ENCODE data around the gene PHF2.
"Not testable (repeated sequence)": the region's sequence is repeated elsewhere in the genome, so short reads cannot be mapped to it uniquely, and the experiment has no call there.

PHF2 gene

GRCh38 chr9:93669116-93669957 is 93.0 kb downstream of the PHF2 start:
- DNase-seq: no peak

GRCh38 chr9:93669958-93670207 is 93.5 kb downstream of the PHF2 start:
- no peak for DNase-seq

GRCh38 chr9:93670208-93671019 is 94.0 kb downstream of the PHF2 start:
- no peak for DNase-seq

GRCh38 chr9:93671020-93671338 is 94.6 kb downstream of the PHF2 start:
- DNase-seq: no peak

DNA sequence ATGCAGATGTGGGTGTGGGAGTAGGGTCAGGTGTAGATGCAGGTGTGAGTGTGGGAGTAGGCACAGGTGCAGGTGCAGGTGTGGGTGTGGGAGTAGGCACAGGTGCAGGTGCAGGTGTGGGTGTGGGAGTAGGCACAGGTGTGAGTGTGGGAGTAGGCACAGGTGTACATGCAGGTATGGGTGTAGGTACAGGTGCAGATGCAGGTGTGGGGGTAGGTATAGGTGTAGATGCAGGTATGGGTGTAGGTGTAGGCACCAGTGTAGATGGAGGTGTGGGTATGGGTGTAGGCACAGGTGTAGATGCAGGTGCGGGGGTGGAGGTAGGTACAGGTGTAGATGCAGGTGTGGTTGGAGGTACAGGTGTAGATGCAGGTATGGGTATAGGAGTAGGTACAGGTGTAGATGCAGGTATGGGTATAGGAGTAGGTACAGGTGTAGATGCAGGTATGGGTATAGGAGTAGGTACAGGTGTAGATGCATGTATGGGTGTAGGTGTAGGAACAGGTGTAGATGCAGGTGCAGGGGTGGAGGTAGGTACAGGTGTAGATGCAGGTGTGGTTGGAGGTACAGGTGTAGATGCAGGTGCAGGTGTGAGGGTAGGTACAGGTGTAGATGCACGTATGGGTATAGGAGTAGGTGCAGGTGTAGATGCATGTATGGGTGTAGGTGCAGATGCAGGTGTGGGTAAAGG is 96.1 kb downstream of the PHF2 start:
- not testable (repeated sequence) for DNase-seq

DNA sequence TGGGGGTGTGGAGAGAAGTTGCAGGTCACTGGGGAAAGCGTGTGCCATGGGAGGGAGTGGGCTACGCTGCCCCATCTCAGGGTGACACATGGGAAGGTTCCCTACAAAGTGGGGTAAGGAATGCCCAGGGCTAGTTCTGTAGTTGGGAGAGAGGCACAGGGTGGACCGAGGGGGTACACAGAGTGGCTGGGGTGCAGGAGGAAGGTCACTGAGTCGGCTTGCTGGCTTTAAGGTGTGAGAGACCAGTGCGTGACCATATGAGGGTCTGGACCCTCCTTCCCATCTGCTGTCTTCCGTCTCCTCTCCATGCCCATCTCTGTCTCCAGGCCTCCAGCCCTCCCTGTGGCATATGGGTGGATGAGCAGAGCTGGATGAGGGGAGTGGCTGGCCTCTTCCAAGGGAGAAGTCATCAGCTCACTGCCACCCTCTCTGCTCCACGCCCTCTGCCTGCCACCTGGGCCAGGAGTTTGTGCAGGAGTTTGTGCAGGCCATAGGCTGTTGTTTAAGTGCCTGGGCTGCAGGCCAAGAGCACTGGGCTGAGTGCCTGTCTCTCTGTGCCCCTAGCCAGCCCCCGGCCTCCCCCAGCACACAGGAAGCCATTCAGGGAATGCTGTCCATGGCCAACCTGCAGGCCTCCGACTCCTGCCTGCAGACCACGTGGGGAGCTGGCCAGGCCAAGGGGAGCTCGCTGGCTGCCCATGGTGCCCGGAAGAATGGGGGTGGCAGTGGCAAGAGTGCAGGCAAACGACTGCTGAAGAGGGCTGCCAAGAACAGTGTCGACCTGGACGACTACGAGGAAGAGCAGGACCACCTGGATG is 96.8 kb downstream of the PHF2 start:
- no peak for DNase-seq

DNA sequence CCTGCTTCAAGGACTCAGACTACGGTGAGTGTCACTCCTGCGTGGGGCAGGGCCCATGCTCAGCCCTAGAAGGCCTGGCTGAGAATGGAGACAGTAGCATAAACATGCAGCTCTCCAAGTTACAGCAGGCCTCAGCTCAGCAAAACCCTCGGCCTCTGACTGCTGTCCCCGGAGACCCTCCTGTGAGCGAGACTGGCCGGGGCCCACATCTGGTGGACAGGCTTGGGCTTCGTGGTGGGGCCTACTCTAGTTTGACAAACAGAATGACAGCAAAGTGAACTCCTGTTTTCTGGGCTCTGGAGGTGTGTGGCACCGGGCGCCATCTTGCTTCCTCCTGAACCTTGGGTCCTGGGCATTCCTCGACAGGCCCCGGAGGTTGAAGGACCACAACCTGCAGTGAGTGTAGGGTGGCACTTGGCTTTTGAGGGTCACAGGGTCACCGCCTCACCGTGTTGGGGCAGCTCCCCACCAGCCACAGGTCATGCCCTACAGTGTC is 97.5 kb downstream of the PHF2 start:
- DNase-seq: no peak

DNA sequence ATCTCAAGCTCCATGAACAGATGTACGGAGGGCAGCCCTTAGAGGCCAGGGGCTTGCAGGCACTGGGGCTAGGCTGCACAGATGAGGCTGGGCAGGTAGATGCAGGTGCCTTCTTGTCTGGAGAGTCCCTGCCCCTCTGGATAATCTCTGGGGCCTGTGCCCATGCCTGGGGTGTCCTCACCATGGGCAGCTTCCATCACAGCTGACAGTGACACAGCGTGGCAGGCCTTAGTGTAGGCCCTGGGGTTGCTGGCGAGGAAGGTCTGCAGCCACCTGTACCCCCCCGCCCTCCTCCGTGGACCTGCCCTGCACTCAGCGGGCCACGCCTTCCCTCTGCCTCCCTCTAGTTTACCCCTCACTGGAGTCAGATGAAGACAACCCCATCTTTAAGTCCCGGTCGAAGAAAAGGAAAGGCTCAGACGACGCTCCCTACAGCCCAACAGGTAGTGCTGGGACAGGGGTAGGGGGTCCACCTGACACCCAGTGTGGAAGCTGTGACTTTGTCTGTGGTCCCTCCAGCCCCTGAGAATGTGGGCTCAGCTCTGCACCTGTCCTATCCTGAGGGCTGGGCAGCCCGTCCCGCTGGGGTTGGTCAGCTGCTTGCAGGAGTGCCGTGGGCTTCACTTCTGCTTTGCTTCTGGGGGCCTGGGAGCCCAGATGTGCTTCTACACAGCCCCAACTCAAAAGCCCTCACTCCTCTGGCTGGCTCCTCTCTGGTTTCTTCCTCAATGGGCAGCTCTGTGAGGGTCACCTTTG is 98.4 kb downstream of the PHF2 start:
- no peak for DNase-seq

DNA sequence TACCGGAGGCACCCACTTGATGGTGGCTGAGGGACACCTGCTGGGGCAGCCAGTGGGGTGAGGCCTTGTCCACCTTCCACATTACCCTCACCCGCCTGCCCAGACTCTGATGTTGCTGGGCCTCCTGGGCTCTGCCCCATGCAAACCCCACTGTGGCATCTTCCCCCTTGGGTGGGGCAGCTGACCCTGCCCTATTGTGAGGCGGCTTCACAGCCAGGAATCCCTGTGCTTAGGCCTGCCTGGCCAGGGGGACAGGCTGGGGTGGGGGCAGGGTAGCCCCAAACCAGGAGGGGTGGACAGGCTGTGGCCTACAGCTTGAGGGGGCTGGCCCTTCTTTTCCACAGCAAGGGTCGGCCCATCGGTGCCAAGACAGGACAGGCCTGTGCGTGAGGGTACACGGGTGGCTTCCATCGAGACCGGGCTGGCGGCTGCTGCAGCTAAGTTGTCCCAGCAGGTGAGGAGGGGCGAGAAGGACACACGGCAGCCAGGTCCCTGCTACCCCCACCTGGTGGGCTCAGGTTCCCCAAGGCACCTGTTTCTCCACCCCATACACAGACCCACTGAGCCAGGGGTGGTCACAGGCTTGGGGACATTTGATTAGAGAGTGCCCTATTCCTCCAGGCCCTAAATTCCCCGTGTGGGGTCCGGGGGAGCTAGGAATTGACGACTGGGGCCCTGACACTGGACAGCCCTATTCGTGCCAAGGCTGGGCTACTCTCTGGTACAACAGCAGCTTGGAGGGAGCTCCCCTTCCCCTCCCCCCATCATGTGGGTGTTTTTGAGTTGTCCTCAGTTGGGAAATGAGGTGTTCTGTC is 99.2 kb downstream of the PHF2 start:
- no peak for DNase-seq

DNA sequence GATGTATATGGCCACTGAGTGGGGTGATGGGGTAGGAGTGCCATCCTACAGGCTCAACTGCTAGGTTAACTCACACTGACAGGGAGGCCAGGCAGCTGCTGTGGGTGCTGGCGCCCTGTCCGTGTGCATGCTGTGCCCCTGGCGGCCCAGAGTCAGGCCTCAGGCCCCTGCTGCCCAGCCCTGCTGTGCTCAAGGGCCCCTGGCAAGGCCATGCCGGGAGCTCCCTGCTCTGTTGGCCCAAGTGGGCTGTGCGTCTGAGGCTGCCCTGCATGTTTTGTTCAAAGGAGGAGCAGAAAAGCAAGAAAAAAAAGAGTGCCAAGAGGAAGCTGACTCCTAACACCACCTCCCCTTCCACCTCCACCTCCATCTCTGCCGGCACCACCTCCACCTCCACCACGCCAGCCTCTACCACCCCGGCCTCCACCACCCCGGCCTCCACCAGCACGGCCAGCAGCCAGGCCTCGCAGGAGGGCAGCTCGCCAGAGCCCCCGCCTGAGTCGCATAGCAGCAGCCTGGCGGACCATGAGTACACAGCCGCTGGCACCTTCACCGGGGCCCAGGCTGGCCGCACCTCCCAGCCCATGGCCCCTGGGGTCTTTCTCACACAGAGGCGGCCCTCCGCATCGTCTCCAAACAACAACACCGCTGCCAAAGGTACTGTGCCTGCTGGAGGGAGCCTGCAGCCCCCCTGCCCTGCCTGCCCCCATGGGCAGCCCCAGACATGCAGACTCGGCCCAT is 100.1 kb downstream of the PHF2 start:
- DNase-seq: no peak

- no peak for DNase-seq
Observed at GRCh38 chr9:93677048-93677571, 100.7 kb downstream of the PHF2 start.

- DNase-seq: no peak
Observed at GRCh38 chr9:93677641-93678136, 101.3 kb downstream of the PHF2 start.

DNA sequence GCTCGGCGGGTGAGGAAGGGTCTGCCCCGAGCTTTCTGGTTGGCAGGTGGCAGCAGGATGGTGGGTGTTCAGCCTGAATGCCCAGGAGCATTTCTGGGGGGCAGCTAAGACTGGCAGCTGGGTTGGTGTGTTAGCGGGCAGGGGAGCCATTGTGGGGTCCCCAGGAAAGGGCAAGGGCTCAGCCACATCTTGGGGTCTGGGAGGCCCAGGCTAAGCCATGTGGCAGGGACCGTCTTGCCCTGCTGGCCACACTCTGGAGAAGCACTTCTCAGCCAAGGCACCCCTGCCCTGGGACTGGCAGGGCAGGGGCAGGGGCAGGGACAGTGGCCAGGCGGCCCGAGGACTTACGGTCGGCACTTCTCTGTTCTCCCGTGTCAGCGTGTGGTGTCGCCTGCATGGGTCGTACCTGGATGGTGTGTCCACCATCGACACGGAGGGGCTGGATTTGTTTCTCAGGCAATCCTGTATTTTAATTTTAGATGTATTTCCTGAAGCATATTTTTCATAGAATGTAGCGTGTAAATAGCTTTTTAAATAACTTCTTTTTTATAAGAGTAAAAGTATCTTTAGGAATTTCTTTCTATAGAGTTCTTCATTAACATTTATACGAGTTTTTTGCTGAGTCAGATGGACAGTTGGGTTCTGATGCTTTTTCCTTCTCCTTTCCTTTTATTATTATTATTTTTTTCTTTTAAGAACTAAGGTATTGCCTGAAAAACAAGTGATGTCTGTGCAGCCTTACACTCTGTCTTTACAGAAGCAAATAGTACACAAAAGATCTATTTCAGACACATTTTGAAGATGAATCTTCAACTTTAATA is 102.0 kb downstream of the PHF2 start:
- no peak for DNase-seq

DNA sequence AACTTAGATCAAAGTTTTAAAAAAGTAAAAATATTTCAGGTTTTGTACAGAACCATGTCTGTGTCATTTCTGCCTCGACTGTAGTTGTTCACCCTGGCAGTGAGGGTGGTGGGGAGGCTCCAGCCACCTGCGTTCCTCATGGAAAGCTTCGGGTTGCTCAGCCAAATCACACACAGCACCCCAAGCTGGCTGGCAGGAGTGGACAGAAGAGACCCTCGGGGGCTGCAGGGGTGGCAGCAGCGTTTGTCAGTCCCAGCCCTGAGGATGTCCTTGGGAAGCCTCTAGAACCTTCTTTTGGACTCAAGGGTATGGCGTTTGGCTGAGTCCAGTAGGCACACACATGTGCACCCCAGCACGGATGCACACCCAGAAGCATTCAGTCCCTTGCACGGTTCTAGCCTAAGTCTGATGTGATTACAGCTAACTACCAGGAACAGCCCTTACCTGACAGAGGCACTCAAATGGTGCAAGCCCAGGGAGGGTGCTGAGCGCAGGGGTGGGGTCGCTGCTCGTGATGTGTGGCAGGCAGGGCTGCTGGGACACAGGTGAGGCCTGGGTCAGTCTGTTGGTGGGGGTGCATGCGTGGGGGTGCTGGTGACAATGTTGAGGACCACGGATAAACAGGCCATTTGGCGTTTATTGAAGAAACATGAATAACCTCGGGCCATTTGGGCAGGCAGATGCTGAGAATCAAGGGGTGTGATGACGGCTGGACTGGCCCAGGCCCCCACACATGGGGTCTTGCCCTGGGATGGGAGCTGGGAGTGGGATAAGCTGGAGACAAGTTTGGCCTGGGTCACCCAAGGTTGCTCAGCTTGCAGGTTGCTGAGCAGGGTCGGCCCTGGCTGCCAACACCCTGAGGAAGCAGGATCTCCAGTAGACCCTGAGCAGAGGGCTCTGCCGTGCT is 103.4 kb downstream of the PHF2 start:
- no peak for DNase-seq

- DNase-seq: no peak
Observed at GRCh38 chr9:93680443-93681268, 104.3 kb downstream of the PHF2 start.

GRCh38 chr9:93681269-93682154 is 105.1 kb downstream of the PHF2 start:
- no peak for DNase-seq

Data from activated CD4-positive, alpha-beta T cell treated with anti-CD3 and anti-CD28 coated beads, Interleukin-10, Interleukin-2, amounts not matched to agents 100 ng/mL and 50 ng/mL, durations not matched to agents 16 hours and 8 hours (primary cell).